ENCODE results near the gene SULT4A1. TPM values are rescaled to one million over a fixed set of nuclear protein-coding genes. Genes with fewer than 3 reads are reported as not detected.

SULT4A1 gene
- total and polyA plus RNA-seq, 8 donors = 0.12 to 2.2 (median 0.77) TPM; not detected in 4

DNA sequence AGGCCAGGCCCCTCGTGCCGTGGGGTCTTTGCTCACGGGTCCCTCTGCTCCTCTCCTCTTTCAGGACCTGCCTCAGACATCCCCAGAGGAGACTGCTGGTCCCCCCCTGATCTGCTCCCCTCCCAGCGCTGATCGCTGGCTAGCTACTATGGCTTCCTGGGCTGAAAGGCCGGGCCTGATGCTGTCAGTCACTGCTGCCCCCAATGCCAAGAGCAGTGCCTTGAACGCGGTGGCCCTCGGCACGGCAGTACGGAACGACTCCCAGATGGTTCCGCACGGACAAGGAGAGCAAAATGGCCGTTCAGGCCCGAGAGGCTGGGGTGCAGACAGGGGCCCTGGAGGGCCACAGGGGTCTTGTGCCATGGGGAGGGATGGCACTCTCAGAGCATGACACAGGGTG, 21.5 kb downstream of the SULT4A1 start:
- no peak overlapping the region for H3K4me3 ChIP-seq
- H3K36me3 ChIP-seq = no peaks in the 10 kb centered on the region
- TF ChIP-seq POLR2A (IDR thresholded peaks at IDR 0.05) = no peak
- no peak for TF ChIP-seq EP300 (IDR thresholded peaks at IDR 0.05)
- TF ChIP-seq POLR2AphosphoS5 (IDR thresholded peaks at IDR 0.05) = no peak
- TF ChIP-seq, protein P1, sequence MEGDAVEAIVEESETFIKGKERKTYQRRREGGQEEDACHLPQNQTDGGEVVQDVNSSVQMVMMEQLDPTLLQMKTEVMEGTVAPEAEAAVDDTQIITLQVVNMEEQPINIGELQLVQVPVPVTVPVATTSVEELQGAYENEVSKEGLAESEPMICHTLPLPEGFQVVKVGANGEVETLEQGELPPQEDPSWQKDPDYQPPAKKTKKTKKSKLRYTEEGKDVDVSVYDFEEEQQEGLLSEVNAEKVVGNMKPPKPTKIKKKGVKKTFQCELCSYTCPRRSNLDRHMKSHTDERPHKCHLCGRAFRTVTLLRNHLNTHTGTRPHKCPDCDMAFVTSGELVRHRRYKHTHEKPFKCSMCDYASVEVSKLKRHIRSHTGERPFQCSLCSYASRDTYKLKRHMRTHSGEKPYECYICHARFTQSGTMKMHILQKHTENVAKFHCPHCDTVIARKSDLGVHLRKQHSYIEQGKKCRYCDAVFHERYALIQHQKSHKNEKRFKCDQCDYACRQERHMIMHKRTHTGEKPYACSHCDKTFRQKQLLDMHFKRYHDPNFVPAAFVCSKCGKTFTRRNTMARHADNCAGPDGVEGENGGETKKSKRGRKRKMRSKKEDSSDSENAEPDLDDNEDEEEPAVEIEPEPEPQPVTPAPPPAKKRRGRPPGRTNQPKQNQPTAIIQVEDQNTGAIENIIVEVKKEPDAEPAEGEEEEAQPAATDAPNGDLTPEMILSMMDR (IDR thresholded peaks at IDR 0.05) = no peak
- intact Hi-C loops (cut with DNase I; ENCODE audit: low total_unique reads) = no loop called here
- no peaks in the 10 kb centered on the region for H3K9me3 ChIP-seq
- 71 to 88% (median 83%) methylated on average over 16 of the region's 16 CpGs for WGBS, 5 donors
- DNase-seq = no peak
- peaks cover 0 to 30% (median 0%) of the 10 kb centered on the region in 3 donors for H3K27me3 ChIP-seq
- H3K27ac ChIP-seq = no peak overlapping the region
- no peaks in the 10 kb centered on the region for H3K4me1 ChIP-seq

GRCh38 chr22:43840431-43840830, 21.9 kb downstream of the SULT4A1 start:
- Histone ChIP-seq H3K27ac (no peak overlapping the region), H3K9me3 (no peaks in the 10 kb centered on the region), H3K4me3 (no peak overlapping the region), H3K27me3 (peaks cover 0 to 32% (median 0%) of the 10 kb centered on the region in 3 donors), H3K4me1 (no peaks in the 10 kb centered on the region), H3K36me3 (no peaks in the 10 kb centered on the region)
- WGBS, 5 donors = 76 to 93% (median 82%) methylated on average over 10 to 13 of the region's 13 CpGs
- DNase-seq = no peak
- intact Hi-C loops (cut with DNase I; ENCODE audit: low total_unique reads) = no loop called here
- no peak for TF ChIP-seq EP300 (IDR thresholded peaks at IDR 0.05)
- no peak for TF ChIP-seq POLR2AphosphoS5 (IDR thresholded peaks at IDR 0.05)
- TF ChIP-seq, protein P1 (IDR thresholded peaks at IDR 0.05) = no peak
- no peak for TF ChIP-seq POLR2A (IDR thresholded peaks at IDR 0.05)

DNA sequence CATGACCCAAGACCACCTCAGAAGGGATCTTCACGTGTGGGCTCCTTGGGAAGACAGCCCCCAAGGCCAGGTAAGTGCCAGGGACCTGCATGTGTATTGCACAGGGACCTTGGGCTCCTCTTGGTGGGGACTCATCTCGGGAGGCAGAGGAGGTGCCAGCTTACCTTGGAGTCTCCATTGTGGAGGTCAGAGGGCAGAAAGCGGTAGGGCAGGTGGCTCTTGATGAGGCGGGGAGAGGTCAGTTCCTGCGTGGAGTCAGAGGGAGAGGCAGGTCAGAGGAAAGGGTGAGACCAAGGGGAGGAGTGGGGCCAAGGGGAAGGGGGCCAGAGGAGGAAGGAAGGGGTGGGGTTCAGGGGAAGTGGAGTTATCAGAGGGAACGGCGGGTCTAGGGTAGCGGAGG, 22.5 kb downstream of the SULT4A1 start:
- 38 to 54% (median 47%) methylated on average over 8 of the region's 8 CpGs for WGBS, 5 donors
- H3K27me3 ChIP-seq = peaks cover 0 to 32% (median 0%) of the 10 kb centered on the region in 3 donors
- intact Hi-C loops (cut with DNase I; ENCODE audit: low total_unique reads) = no loop called here

GRCh38 chr22:43838571-43839307, 23.6 kb downstream of the SULT4A1 start:
- Histone ChIP-seq H3K9me3 (no peaks in the 10 kb centered on the region), H3K36me3 (no peaks in the 10 kb centered on the region), H3K4me3 (no peak overlapping the region), H3K27me3 (peaks cover 0 to 30% (median 0%) of the 10 kb centered on the region in 3 donors), H3K4me1 (no peaks in the 10 kb centered on the region), H3K27ac (no peak overlapping the region)
- TF ChIP-seq, protein P1 (IDR thresholded peaks at IDR 0.05) = no peak
- TF ChIP-seq POLR2A (IDR thresholded peaks at IDR 0.05) (no peak), EP300 (IDR thresholded peaks at IDR 0.05) (no peak), POLR2AphosphoS5 (IDR thresholded peaks at IDR 0.05) (no peak)
- no peak for DNase-seq
- WGBS, 5 donors = 91 to 93% (median 92%) methylated on average over 25 of the region's 25 CpGs
- intact Hi-C loops (cut with DNase I; ENCODE audit: low total_unique reads) = no loop called here

More for the DNA sequence above, 22.5 kb downstream of the SULT4A1 start:
- TF ChIP-seq, protein P1 (IDR thresholded peaks at IDR 0.05) = no peak
- TF ChIP-seq EP300 (IDR thresholded peaks at IDR 0.05) (no peak), POLR2A (IDR thresholded peaks at IDR 0.05) (no peak), POLR2AphosphoS5 (IDR thresholded peaks at IDR 0.05) (no peak)
- no peak overlapping the region for H3K4me3 ChIP-seq
- H3K9me3 ChIP-seq = no peaks in the 10 kb centered on the region
- no peak overlapping the region for H3K27ac ChIP-seq
- no peaks in the 10 kb centered on the region for H3K4me1 ChIP-seq
- no peak for DNase-seq
- H3K36me3 ChIP-seq = no peaks in the 10 kb centered on the region
